Dedifferentiated amniotic fluid mesenchymal stem cell (primary cell): ENCODE results near the gene SGMS1.
"Not testable (repeated sequence)": the region's sequence is repeated elsewhere in the genome, so short reads cannot be mapped to it uniquely, and the experiment has no call there.

Experiments used
- DNase-seq: peaks from one replicate; pipeline ENCODE4 v3.0.0-alpha.2; 2016; ENCODE audit errors: extremely low spot score

SGMS1 gene

DNA sequence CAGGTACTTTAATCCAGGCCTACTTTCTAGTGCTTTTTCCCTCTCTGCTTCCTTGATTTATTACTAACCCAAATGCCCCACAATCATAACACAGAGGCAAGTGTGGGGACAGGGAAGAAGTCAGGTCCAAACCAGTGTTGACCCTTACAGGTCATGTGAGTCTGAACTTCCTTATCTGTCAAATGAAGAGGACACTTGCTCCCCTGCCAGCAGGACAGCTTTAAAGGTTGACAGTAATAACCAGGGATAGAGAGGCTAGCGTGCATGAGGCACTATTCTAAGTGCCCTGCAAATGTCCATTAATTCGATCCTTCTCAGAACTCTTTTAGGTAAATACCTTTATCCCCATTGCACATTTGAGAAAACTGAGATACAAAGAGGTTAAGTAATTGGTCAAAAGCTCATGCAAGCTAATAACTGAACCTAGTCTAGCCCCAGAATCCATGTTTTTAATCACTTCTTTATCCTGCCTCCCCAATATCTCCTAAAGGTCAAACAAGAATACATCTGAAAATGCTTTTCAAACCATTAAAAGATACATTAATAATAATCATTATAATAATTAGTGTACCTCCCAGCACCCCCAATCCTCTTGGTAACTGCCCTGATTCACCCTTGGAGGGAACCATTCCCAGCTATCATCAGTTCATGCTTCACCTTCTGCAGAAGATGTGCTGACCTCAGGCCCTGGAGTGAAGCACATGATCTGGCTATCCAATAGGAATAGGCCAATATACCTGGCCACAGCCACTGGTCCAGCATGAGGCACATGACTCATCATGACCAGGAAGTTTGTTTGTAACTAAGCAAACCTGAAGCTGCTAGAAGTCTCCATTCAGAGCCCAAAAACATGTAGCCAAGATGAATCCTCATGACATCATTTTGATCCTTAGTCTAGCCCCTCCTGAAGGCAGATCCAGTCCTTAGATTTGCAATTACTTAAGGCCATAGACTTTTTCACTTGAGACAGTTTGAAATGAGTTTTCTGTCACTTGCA lies 40.7 kb downstream of the SGMS1 start:
- DNase-seq: no peak

DNA sequence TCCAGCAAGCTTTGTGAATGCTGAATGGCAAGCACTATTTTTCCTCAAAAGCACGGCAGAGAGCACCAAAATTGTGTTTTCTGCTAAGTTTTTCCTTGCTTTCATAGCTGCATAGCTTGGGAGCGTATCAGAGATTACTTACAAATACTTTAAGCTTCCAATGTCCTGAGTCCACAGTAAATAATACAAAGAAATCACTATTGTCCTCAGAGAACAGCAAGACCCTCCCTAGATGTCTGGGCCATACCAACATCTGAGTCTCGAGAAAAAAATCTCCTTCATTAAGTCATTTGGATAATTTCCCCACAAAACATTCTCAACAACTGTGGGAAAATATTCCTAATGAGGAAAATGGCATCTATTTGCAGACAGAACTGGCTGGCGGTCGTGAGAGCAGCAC lies 41.7 kb downstream of the SGMS1 start:
- DNase-seq: no peak

DNA sequence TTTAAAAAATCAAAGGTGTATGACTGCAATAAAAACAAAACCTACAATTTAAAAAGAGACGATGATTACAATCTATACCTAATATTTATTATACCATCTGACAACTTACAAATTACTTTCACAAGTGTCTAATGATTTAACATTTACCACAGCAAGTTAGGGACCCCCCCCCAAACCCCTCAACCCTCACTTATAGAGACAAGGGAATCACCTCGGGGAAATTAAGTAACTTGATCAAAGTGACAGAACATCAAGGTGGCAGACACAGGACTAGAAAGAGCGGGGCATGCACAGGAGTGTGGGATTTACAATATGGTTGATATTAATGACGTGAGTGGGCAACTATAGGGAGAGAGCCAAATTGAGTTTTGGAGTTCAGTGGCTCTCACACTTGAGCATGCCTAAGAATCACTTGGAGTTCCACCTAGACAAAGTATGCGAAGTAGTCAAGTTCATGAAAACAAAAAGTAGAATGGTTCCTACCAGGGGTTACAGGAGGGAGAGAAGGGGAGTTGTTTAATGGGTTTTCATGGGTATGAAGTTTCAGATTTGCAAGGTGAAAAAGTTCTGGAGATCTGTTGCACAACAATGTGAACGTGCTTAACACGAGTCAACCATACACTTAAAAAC lies 43.4 kb downstream of the SGMS1 start:
- no peak for DNase-seq

DNA sequence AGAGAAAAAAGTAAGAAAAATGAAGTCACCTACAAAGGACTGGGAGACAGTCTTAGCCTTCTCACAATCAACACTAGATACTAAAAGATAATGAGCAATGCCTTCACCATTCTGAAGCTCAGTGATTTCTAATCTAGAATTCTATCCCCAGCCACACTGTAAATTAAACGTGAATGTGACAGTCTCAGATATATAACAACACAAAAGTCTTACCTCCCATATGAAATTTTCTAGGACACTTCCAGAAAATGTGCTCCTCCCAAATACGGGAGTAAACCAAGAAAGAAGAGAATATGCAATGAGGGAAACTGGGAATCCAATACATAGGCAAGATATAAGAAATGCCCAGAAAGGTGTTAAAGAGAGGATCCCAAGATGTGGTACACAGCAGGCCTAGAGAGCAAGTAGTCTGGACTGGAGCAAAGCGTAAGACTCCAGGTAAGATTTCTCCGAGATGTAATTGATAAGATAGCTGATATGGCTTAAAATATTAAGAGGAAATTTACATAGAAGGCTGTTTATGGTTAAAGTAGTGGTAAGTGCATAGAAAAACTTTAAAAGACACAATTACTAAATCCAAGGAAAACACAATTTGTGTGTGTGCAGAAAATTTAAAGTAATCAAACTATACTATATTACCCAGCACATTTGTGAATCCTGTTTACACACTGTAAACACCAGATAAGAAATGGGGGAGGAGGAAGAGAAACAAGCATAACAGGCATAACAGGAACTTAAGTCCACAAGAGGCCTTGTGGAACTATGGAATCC lies 44.1 kb downstream of the SGMS1 start:
- no peak for DNase-seq

DNA sequence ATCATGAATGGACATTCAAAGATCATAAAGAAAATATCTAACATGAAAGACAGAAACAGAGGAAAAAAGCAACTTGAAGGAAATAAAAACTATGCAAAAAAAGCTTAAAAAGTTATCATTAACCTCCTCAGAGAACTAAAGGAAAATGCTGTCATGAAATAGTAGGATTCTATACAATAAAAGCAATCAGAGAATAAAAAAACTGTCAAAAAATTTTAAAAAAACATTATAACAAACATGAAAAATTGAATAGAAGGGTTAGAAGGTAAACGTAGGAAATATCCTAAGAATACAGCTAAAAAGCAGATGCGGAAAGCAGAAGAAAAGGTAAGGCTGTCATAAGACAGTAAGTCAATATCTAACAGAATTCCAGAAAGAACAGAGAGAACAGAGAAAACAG lies 44.8 kb downstream of the SGMS1 start:
- DNase-seq: no peak

DNA sequence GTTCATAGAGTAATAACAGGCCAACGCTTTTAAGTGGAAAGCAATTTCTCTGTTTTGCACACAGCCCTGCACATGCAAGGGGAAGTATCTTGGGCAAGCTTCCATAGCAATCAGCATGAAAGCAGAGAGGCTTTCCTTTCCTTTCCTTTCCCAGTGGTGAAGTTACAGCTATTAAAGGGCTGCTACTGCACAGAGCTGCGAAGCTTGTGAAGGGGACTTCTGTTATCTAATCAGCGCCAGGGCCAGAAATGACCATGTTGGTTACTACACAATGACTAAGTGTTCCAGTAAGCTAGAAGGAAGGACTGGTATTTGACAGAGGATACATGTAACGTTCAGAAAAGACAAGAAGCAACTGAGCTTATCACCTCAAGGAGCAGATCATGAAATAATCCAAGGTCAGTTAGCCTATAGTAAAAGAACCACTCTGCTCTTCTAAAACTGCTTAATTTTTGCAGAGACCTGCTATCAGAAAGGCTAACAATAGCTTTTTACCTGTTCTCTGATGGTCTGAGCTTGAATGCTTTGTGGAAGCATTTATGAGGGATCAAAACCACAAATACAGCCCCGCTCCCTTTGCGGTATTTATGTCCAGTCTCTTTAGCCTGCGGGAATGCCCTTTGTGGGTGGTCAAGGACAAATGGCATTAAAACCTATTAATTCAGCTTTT lies 45.9 kb downstream of the SGMS1 start:
- no peak for DNase-seq

DNA sequence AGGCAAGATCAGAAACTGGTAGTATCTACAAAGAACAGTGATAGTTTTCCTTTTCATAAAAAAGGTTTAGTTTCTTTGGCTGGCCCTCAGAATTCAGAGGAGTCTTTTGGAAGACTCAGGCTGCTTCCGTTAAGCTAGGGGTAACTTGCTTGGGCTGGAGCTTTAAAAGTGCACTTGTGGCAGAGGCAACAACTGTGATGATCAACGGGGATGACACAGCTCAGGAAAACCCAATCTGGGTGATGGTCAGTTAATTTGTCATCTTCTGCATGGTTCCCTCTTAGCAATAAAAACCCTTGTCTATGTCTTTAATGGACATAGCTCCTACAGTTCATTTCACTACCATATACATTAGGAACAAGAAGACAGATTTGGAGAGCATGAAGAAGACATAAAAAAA lies 46.7 kb downstream of the SGMS1 start:
- DNase-seq: no peak

DNA sequence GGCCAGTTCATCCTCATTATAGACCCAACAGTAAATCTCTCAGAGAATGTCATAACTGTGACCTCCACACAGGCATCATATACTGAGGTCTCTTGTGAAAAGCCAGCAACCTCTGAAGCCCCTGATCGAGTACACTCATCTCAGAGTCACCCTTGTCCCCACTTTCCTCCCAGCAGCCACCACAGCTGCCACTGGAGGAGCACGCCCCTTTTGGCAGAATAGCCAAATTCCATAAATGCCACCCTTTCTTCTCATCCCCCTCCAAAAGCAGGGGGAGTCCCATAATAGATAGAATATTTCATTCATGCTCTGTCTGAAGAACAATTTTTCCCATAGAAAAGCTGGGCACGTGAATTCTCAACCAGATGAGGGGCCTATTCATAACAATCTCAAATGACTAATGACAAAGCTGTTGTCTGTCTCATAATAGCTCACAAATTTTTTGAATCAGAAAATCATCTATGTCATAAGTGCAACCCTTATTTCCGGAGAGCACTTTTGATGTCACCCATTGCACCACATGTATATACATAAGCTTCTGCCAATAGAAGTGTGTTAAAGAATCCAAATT lies 47.4 kb downstream of the SGMS1 start:
- no peak for DNase-seq

DNA sequence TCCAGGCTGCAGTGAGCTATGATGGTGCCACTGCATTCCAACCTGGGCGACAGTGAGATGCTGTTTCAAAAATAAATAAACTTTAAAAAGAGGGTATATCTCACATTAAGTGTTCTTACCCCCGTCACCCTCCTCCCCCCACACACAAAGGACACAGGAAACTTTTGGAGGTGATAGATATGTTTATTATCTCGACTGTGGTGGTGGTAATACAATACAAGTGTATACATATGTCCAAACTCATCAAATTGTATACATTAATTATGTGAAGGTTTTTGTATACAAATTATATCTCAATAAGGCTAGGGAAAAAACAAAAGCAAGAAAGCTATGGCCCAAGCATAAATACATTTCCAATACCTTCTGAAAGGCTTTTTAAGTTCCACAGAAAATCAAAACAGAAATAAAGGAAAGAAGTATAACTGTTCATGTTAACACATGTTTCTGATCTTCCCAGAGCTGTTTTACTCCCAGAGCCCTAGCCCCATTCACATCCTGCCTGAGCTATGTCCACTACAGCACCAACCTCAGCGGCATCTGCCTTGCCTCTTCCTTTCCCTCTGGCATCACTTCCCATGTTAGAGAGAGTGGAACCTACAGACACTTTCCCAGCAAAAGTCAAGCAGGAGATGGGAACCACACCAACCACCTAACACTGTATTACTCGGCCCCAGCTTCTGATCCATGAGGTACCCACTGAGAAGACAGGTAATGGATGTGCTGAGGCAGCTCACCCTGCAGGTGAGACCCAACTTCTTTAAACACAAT lies 48.1 kb downstream of the SGMS1 start:
- DNase-seq: no peak

DNA sequence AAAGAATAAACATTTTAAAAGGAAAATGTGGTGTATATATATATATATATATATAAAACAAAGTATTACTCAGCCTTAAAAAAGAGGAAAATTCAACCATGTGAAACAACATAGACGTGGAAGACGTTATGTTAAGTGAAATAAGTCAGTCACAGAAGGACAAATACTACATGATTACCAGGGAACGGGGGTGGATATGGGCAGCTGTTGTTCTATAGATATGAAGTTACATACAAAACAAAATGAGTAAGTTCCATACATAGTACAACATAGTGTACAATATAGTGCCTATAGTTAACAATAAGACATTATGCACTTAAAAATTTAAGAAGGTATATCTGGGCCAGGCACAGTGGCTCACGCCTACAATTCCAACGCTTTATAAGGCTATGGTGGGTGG lies 48.8 kb downstream of the SGMS1 start:
- no peak for DNase-seq

DNA sequence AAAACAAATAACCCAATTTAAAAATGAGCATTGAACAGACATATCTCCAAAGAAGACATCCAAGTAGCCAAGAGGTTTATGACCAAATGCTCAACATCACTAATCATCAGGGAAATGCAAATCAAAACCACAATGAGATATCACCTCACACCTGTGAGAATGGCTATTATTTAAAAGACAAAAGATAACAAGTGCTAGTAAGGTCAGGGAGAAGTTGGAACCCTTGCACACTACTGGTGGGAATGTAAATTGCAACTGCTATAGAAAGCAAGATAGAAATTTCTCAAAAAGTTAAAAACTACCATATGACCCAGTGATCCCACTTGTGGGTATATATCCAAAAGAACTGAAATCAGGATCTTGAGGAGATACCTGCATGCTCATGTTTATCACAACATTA lies 49.5 kb downstream of the SGMS1 start:
- DNase-seq: no peak

DNA sequence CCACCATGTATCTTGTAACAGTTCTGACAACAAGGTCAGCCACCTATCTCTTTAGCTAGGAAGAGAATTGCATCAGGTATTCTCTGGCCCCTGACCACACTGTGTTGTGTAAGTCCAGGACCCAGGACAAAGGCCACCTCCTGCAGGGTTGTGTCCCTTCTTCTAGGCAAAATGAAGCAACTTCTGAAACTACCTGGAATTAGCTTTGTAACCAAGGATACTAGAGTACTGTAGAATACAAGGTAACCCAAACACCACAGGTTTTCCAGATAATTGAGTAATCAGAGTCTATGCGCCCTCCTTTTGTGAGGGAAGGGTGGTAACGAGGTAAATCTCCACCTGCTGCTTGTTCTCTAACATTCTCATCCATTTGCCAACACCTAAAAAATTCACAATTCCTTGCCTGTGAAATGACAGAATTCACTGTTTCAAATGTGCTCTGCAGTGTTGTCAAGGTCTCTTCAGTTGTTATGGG lies 51.7 kb downstream of the SGMS1 start:
- DNase-seq: no peak

DNA sequence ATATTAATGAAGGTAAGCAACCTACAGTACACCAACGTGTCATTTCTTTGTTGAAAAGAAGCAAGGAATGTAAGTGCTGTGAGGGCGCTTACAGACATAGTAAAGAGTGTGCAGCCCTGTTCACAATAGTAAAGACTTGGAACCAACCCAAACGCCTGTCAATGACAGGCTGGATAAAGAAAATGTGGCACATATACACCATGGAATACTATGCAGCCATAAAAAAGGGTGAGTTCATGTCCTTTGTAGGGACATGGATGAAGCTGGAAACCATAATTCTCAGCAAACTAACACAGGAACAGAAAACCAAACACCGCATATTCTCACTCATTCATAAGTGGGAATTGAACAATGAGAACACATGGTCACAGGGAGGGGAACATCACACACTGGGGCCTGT lies 55.0 kb downstream of the SGMS1 start:
- not testable (repeated sequence) for DNase-seq

DNA sequence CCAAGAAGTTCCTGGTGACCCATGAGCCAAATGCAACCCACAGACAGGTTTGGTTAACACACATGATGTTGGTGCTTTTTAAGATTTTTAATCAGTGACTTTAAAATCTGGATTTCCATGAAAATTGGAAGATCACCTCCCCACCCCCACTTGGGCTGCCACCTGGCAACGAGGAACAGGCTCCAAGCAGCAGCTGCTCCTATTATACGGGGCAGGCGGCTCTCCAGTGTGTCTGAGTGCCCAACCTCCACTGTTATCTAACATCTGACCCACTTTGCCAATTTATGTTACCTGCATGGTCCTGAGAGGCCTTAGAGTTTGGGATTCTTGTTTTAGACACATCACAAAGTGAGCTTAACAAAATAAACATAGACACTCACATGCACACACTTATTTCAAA lies 56.4 kb downstream of the SGMS1 start:
- no peak for DNase-seq

DNA sequence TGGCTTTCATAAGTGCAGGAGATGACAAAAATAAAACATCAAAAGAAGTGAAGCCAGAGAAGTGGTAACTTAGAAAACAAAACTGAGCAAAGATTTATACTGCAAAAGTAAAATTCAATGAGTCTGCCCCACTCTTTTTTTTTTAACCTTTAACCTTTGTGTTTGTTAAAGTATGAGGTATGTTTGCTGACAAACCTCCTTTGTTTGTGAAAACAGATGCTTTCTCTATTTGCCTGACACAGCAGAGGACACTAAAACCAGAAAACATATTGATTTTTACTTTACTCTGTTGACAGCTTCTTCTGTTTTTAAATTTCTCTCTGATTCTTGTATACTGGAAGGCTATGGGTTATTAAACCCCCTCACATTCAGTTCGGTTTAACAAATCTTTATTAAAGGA lies 57.6 kb downstream of the SGMS1 start:
- no peak for DNase-seq

DNA sequence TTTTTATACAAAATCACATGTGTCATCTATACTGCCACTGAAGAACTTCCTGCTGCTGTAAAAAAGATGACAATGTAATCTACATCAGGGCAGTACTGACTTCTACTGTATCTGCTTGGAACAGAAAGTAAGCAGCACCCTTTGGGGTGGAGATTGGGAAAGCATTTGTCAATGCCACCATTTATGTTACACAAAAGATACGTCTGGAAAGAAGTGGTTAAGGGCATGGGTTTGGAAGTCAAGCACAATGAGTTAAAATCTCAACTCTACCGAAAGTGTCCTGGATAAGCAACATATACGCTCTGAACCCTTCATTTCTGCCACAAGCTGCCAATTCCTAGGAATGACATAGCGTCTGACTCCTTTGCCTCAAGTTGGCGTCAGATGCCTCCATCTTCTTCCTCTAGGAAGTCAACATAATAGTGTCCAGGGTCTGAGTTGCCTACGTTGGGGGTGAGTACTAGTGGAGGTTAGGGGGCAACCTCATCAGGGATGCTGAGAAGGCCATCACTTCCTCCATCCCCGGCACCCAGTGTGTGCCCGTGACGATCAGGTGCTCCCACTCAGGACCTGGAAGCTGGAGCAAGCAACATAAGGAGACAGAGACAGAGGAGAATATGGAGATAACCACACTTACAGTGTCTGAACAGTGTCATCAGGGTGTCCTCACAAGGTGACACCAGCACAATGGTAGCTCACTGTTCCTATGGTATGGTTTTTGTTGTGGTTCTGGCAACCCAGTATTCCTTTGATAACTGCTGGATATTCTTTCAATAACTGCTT lies 58.3 kb downstream of the SGMS1 start:
- no peak for DNase-seq

DNA sequence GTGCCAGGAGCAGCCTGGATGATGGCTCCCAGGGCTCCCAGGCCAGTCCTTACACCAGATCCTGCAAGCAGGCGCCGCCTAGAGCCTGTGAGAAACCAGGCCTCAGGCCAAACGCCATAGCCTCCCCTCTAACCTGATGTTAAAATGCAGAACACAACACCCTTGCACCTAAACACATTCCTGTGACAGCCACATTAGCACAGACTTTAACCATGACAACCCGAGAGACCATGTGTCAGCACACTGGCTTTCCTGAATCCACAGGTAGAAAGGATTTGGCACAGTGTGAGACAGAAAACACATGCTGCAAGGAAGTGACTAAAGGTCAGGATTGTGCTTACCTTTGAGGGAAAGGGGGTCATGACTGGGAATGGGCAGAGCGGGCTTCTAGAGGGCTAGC lies 59.9 kb downstream of the SGMS1 start:
- no peak for DNase-seq

DNA sequence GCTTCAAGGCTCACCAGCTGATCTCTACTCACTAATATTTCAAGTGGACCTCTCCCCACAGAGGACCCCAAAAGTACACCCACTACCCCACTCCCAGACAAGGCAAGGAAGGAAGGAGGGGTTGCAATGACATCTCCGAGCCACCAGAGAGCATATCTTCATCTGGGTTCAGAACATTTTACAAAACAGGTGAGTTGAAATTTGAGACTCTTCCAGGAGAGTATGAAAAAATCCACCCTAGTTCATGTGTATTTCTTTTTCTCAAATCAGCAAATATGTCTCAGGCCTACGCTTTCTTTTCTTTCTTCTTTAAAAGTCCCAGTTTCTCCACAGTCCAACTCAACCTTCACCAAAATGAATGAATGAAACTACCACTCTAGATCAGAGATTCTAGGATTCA lies 61.9 kb downstream of the SGMS1 start:
- no peak for DNase-seq

DNA sequence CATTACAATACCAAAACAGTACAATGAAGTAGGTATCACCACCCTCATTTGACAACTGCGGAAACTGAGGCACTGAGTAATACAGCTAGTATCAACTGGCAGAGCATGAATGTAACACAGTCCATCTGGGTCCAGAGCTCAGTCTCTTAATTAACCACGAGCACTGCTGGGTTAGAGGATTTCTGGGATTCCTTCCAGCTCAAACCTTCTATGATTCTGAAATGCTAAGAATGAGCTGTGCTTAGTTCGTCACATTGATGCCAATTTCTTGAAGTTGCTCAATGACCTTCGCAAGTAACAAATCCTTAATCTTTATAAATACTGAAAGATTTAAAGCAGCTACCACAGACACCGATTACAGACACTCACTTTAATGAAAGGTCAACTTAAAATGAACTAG lies 62.5 kb downstream of the SGMS1 start:
- DNase-seq: peak; percentile 97

DNA sequence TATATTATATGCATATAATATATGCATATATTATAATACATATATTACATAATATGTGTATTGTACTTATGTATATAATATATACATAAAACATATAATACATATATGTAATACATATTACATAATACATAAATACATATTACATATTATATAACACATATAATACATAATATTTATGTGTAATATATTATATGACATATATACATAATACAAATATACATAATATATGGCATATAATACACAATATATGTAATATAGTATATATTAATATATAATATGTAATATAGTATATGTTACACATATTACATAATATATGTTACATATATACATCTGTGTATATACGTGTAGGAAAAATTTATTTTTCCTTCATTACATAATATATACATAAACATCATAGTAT lies 63.4 kb downstream of the SGMS1 start:
- no peak for DNase-seq
